Endothelial cell of umbilical vein (primary cell): ENCODE data around the gene SYT8. TPM values are rescaled to one million over a fixed set of nuclear protein-coding genes. Genes with fewer than 3 reads are reported as not detected.

ENCODE experiments used
- BruUV-seq: library from RNA; stranded (reverse); fragments of 400-500 nt; replicated peaks from 2 replicates; lab custom pipeline; 2021; lab: Mats Ljungman, UMichigan
- CTCF ChIA-PET: fragments of 300-600, 350-600 bp; sonication (Branson Sonifier 250); formaldehyde crosslinking; loops from one replicate; lab custom pipeline; 2021; ENCODE audit warnings: antibody characterized with exemption, inconsistent platforms; lab: Charles Lee
- POLR2A ChIA-PET: fragments of 300-600, 350-600 bp; sonication (Branson Sonifier 250); formaldehyde crosslinking; loops from one replicate; lab custom pipeline; 2021; ENCODE audit warnings: antibody characterized with exemption, inconsistent platforms; lab: Charles Lee
- DNase-seq: peaks from one replicate; pipeline ENCODE4 v3.0.0-alpha.2; 2011; ENCODE audit warnings: low read depth, low spot score
- FAIRE-seq: peaks from 2 replicates; lab custom pipeline; 2011; peaks lifted over from hg19 to GRCh38; lab: Jason Lieb, UNC
- H2AFZ ChIP-seq: 2 replicates; pipeline ENCODE4 v1.6.0; 2012; ENCODE audit warnings: low read depth, low read length, control low read depth, inconsistent platforms
- H3K27ac ChIP-seq: 2 replicates; pipeline ENCODE4 v1.5.1; 2011; ENCODE audit warnings: low read depth, mild to moderate bottlenecking, control low read depth, low read length, moderate library complexity; ENCODE audit not compliant: insufficient read depth
- H3K27me3 ChIP-seq, 2 experiments: 2 replicates each; pipeline versions ENCODE4 v1.6.0 to v1.6.1; 2011; ENCODE audit warnings: low read length in 2 of 2, mixed read lengths in 1 of 2; ENCODE audit not compliant: control insufficient read depth in 2 of 2, insufficient read depth in 2 of 2
- H3K36me3 ChIP-seq, 2 experiments: 2 replicates in 1 of 2; 3 replicates in 1 of 2; pipeline ENCODE4 v1.5.1; 2011; ENCODE audit warnings: low read length in 2 of 2, mild to moderate bottlenecking in 1 of 2, moderate library complexity in 1 of 2; ENCODE audit not compliant: control insufficient read depth in 2 of 2, insufficient read depth in 2 of 2; ENCODE audit errors: extremely low read depth in 1 of 2
- H3K4me1 ChIP-seq: 3 replicates; pipeline ENCODE4 v1.5.1; 2011; ENCODE audit warnings: mild to moderate bottlenecking, low read length; ENCODE audit not compliant: control insufficient read depth, insufficient read depth; ENCODE audit errors: extremely low read depth
- H3K4me2 ChIP-seq: 2 replicates; pipeline ENCODE4 v1.6.1; 2011; ENCODE audit warnings: low read length, control low read depth, mixed read lengths; ENCODE audit not compliant: insufficient read depth
- H3K4me3 ChIP-seq, 3 experiments: fragments of 200-600 bp in 1 of 3; sonication (generic), shearing (Covaris generic) in 1 of 3; replicated peaks in 1 of 3; 2 replicates each; pipeline ENCODE4 v1.5.1; 2011 to 2016; ENCODE audit warnings: control low read depth in 3 of 3, low read length in 3 of 3, mild to moderate bottlenecking in 2 of 3, inconsistent platforms in 1 of 3, low read depth in 1 of 3, moderate library complexity in 1 of 3; ENCODE audit not compliant: insufficient read depth in 1 of 3
- H3K79me2 ChIP-seq: 2 replicates; pipeline ENCODE4 v1.6.0; 2012; ENCODE audit warnings: low read length, inconsistent platforms; ENCODE audit not compliant: control insufficient read depth, insufficient read depth
- H3K9ac ChIP-seq: replicated peaks from 2 replicates; pipeline ENCODE3; 2011; ENCODE audit warnings: low read length, control low read depth; ENCODE audit not compliant: insufficient read depth; ENCODE audit errors: extremely low read depth
- H3K9me1 ChIP-seq: replicated peaks from 3 replicates; pipeline ENCODE4 v1.6.0; 2011; ENCODE audit warnings: mild to moderate bottlenecking, low read length; ENCODE audit not compliant: control insufficient read depth, insufficient read depth; ENCODE audit errors: extremely low read depth
- H3K9me3 ChIP-seq: replicated peaks from 2 replicates; pipeline ENCODE4 v1.5.1; 2012; ENCODE audit warnings: low read length, inconsistent platforms; ENCODE audit not compliant: control insufficient read depth, insufficient read depth
- H4K20me1 ChIP-seq: replicated peaks from 2 replicates; pipeline ENCODE3; 2011; ENCODE audit warnings: mild to moderate bottlenecking, low read length; ENCODE audit not compliant: control insufficient read depth, insufficient read depth; ENCODE audit errors: extremely low read depth
- EZH2 ChIP-seq: IDR thresholded peaks from 2 replicates; pipeline ENCODE4 v1.6.1; 2012; ENCODE audit warnings: borderline replicate concordance, low read depth, mild to moderate bottlenecking, moderate library complexity, low read length, inconsistent platforms; ENCODE audit not compliant: severe bottlenecking
- FOS ChIP-seq: IDR thresholded peaks from 2 replicates; pipeline ENCODE4 v1.6.1; 2011; ENCODE audit warnings: mild to moderate bottlenecking, low read length, moderate library complexity, borderline replicate concordance; ENCODE audit not compliant: insufficient read depth
- GATA2 ChIP-seq: IDR thresholded peaks from 2 replicates; pipeline ENCODE4 v1.7.0; 2011; ENCODE audit warnings: low read depth, mild to moderate bottlenecking, moderate library complexity, mixed read lengths, low read length; ENCODE audit not compliant: insufficient read length, insufficient read depth
- JUN ChIP-seq: IDR thresholded peaks from 2 replicates; pipeline ENCODE4 v1.6.1; 2011; ENCODE audit warnings: borderline replicate concordance, low read depth; ENCODE audit not compliant: insufficient read length, insufficient read depth
- MYC ChIP-seq: IDR thresholded peaks from one replicate; pipeline ENCODE4 v1.6.1; 2011; ENCODE audit warnings: mild to moderate bottlenecking, low read depth, low read length
- POLR2A ChIP-seq: IDR thresholded peaks from 2 replicates; pipeline ENCODE4 v1.6.1; 2012; ENCODE audit warnings: low read depth, mild to moderate bottlenecking, control low read depth, low read length
- POLR2AphosphoS5 ChIP-seq: IDR thresholded peaks from 2 replicates; pipeline ENCODE4 v1.6.1; 2012; ENCODE audit warnings: low read depth, mild to moderate bottlenecking, control low read depth, low read length, moderate library complexity; ENCODE audit not compliant: insufficient read depth
- dilution Hi-C: fragments of 300-500 bp; cut with MboI; formaldehyde crosslinking; loops from one replicate; pipeline ENCODE4 v1.15.0; 2019; ENCODE audit warnings: low sequenced_read_pairs; ENCODE audit not compliant: extremely low pct_ligation_motif_present
- intact Hi-C: fragments of 100-400 bp; cut with micrococcal nuclease; formaldehyde crosslinking; loops from one replicate; pipeline ENCODE4 v1.10.0; 2022
- polyA plus RNA-seq, 4 experiments: library from polyadenylated mRNA; depleted of rRNA in 3 of 4; stranded (reverse) in 3 of 4; unstranded in 1 of 4; fragments of >200 nt; gene quantifications; 2 replicates each; pipeline versions ENCODE4 v1.2.1 to v1.2.3, GENCODE V29; 2011 to 2012; ENCODE audit warnings: missing spikeins in 1 of 4
- total RNA-seq: library from RNA; stranded (reverse); gene quantifications from 2 replicates; pipeline ENCODE4 v1.2.3, GENCODE V29; 2021
- TF ChIP-seq, protein P1 (sequence below): IDR thresholded peaks from 2 replicates; pipeline ENCODE4 v1.6.1; 2011; ENCODE audit not compliant: insufficient read depth, insufficient read length
- TF ChIP-seq, protein P2 (sequence below), 2 donors: IDR thresholded peaks; 1 replicate in 1 of 2; 2 replicates in 1 of 2; pipeline ENCODE4 v1.5.1; 2011; ENCODE audit warnings: low read length in 2 of 2, mild to moderate bottlenecking in 2 of 2, moderate library complexity in 2 of 2, control low read depth in 1 of 2, inconsistent platforms in 1 of 2, low read depth in 1 of 2; ENCODE audit not compliant: insufficient read depth in 1 of 2; ENCODE audit errors: extremely low read depth in 1 of 2

The SYT8 gene
- total and polyA plus RNA-seq, 2 donors (not counting 3 experiments of a cell fraction or from before 2014, with no cell fraction given) = not detected

DNA sequence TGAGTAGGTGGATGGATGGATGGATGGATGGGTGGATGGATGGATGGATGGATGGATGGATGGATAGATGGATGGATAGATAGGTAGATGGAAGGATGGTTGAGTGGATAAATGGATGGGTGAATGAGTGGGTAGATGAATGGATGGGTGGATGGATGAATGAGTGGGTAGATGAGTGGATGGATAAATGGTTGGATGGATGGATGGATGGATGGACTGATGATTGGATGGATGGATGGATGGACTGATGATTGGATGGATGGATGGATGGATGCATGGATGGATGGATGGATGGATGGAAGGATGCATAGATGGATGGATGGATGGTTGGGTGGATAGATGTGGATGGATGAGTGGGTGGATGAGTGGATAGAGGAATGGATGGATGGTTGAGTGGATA is 13.2 kb upstream of the SYT8 start:
- TF ChIP-seq MYC (no peak), EZH2 (no peak), JUN (no peak), GATA2 (no peak), POLR2A (no peak), FOS (no peak), POLR2AphosphoS5 (no peak)
- TF ChIP-seq, protein P1, sequence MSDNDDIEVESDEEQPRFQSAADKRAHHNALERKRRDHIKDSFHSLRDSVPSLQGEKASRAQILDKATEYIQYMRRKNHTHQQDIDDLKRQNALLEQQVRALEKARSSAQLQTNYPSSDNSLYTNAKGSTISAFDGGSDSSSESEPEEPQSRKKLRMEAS = no peak
- TF ChIP-seq, protein P2, sequence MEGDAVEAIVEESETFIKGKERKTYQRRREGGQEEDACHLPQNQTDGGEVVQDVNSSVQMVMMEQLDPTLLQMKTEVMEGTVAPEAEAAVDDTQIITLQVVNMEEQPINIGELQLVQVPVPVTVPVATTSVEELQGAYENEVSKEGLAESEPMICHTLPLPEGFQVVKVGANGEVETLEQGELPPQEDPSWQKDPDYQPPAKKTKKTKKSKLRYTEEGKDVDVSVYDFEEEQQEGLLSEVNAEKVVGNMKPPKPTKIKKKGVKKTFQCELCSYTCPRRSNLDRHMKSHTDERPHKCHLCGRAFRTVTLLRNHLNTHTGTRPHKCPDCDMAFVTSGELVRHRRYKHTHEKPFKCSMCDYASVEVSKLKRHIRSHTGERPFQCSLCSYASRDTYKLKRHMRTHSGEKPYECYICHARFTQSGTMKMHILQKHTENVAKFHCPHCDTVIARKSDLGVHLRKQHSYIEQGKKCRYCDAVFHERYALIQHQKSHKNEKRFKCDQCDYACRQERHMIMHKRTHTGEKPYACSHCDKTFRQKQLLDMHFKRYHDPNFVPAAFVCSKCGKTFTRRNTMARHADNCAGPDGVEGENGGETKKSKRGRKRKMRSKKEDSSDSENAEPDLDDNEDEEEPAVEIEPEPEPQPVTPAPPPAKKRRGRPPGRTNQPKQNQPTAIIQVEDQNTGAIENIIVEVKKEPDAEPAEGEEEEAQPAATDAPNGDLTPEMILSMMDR (IDR thresholded peaks at IDR 0.05; ENCODE audit: extremely low read depth in 1 of 2, insufficient read depth in 1 of 2, low read depth in 1 of 2, low read length in 2 of 2) = no peak
- no peak overlapping the region for H3K4me3 ChIP-seq
- no peaks in the 10 kb centered on the region for H3K9me3 ChIP-seq
- intact Hi-C loops = no loop called here
- H3K27ac ChIP-seq = no peak overlapping the region
- no peak for FAIRE-seq
- H3K9me1 ChIP-seq = no peaks in the 10 kb centered on the region
- dilution Hi-C loops = no loop called here
- no peak for DNase-seq
- no peak overlapping the region for H3K4me2 ChIP-seq
- ChIA-PET POLR2A (no interaction called here), CTCF (interaction anchor here (1.7 to 2.0 kb wide), 3 partner anchors 12 to 169 kb away, joined by 7 to 15 read pairs (median 8); no protein-coding TSS in a partner anchor)
- H3K27me3 ChIP-seq = peaks cover 0 to 1% of the 10 kb centered on the region in 2 experiments
- H3K79me2 ChIP-seq = no peaks in the 10 kb centered on the region
- no peaks in the 10 kb centered on the region for H4K20me1 ChIP-seq
- H3K36me3 ChIP-seq = no peaks in the 10 kb centered on the region
- no peak overlapping the region for H2AFZ ChIP-seq
- BruUV-seq = no TSS peak
- H3K9ac ChIP-seq = no peak overlapping the region
- H3K4me1 ChIP-seq = no peaks in the 10 kb centered on the region
